HG03159 (cell line): ENCODE results near the gene CHID1.

Source experiments
- ATAC-seq: cut with Tn5 transposase; IDR thresholded peaks from one replicate; pipeline ENCODE4 v1.9.1; 2021; ENCODE audit warnings: mild to moderate bottlenecking, moderate library complexity; ENCODE audit not compliant: unreplicated experiment

CHID1 gene

GRCh38 chr11:933142-933851, 22.7 kb upstream of the CHID1 start:
- no peak for ATAC-seq

GRCh38 chr11:932435-932834, 21.8 kb upstream of the CHID1 start:
- ATAC-seq = no peak

GRCh38 chr11:931385-931784, 20.8 kb upstream of the CHID1 start:
- ATAC-seq = no peak

GRCh38 chr11:929405-929804, 18.8 kb upstream of the CHID1 start:
- no peak for ATAC-seq

- no peak for ATAC-seq
These were observed 18.2 kb upstream of the CHID1 start for GRCh38 chr11:928786-929185.

GRCh38 chr11:927871-928270, 17.3 kb upstream of the CHID1 start:
- no peak for ATAC-seq

GRCh38 chr11:926341-926916, 15.8 kb upstream of the CHID1 start:
- ATAC-seq = no peak

- ATAC-seq = peak; percentile 71
These were observed 15.1 kb upstream of the CHID1 start, which contains the start of gene AP2A2 for GRCh38 chr11:925496-926301. AP2A2 (plus strand) TSS chr11:925870; CDS start chr11:926022, 152 bp downstream.

GRCh38 chr11:925158-925495, 14.5 kb upstream of the CHID1 start:
- ATAC-seq = no peak

GRCh38 chr11:924406-925157, 14.0 kb upstream of the CHID1 start:
- no peak for ATAC-seq

GRCh38 chr11:923691-924405, 13.2 kb upstream of the CHID1 start:
- no peak for ATAC-seq

- ATAC-seq = no peak
These were observed 11.5 kb upstream of the CHID1 start for GRCh38 chr11:921921-922678.

- ATAC-seq = no peak
These were observed 6.8 kb upstream of the CHID1 start for GRCh38 chr11:917426-917825.

GRCh38 chr11:914747-915501, 4.3 kb upstream of the CHID1 start:
- ATAC-seq = no peak

GRCh38 chr11:914204-914603, 3.6 kb upstream of the CHID1 start:
- no peak for ATAC-seq

GRCh38 chr11:913043-913442, 2.4 kb upstream of the CHID1 start:
- no peak for ATAC-seq

- no peak for ATAC-seq
These were observed 1.7 kb upstream of the CHID1 start for GRCh38 chr11:912266-912665.

- ATAC-seq = no peak
These were observed 1.2 kb upstream of the CHID1 start for GRCh38 chr11:911890-912219.
